OCI-LY3 (cell line): ENCODE results near the gene CASP9.
"Not testable (repeated sequence)": the region's sequence is repeated elsewhere in the genome, so short reads cannot be mapped to it uniquely, and the experiment has no call there.

Experiments used
- EZH2phosphoT487 ChIP-seq: fragments of 200-600 bp; shearing (Covaris generic); IDR thresholded peaks from 2 replicates; pipeline ENCODE4 v1.6.1; 2018; ENCODE audit warnings: antibody characterized with exemption, mixed run types, low read depth
- TF ChIP-seq, protein P1 (sequence below): fragments of 200-600, 300-600 bp; sonication (generic); IDR thresholded peaks from 2 replicates; pipeline ENCODE4 v1.5.1; 2014; ENCODE audit warnings: antibody characterized with exemption, low read length, low read depth

DNA sequence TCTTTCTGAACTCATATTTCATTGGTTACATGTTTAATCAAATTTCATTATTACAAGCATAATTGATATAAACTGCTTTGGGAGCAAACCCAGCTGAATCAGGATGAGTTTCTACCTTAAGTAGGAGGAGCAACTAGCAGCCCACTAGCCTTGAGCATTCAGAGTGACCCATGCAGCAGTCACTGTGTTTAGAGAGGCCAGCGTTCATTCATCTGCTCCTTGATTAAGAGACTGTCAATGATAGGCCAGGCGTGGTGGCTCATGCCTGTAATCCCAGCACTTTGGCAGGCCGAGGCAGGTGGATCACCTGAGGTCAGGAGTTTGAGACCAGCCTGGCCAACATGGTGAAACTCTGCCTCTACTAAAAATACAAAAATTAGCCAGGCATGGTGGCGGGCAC, 65.6 kb downstream of the CASP9 start:
- TF ChIP-seq, protein P1, sequence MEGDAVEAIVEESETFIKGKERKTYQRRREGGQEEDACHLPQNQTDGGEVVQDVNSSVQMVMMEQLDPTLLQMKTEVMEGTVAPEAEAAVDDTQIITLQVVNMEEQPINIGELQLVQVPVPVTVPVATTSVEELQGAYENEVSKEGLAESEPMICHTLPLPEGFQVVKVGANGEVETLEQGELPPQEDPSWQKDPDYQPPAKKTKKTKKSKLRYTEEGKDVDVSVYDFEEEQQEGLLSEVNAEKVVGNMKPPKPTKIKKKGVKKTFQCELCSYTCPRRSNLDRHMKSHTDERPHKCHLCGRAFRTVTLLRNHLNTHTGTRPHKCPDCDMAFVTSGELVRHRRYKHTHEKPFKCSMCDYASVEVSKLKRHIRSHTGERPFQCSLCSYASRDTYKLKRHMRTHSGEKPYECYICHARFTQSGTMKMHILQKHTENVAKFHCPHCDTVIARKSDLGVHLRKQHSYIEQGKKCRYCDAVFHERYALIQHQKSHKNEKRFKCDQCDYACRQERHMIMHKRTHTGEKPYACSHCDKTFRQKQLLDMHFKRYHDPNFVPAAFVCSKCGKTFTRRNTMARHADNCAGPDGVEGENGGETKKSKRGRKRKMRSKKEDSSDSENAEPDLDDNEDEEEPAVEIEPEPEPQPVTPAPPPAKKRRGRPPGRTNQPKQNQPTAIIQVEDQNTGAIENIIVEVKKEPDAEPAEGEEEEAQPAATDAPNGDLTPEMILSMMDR = not testable (repeated sequence)
- TF ChIP-seq EZH2phosphoT487 = not testable (repeated sequence)
